ENCODE measurements around the gene CTAGE8. TPM values are rescaled to one million over a fixed set of nuclear protein-coding genes. Genes with fewer than 3 reads are reported as not detected.
"Not testable (repeated sequence)": the region's sequence is repeated elsewhere in the genome, so short reads cannot be mapped to it uniquely, and the experiment has no call there.

Gene CTAGE8
- total RNA-seq, 2 donors from 2014 or later = 2.5 to 6.4 TPM

DNA sequence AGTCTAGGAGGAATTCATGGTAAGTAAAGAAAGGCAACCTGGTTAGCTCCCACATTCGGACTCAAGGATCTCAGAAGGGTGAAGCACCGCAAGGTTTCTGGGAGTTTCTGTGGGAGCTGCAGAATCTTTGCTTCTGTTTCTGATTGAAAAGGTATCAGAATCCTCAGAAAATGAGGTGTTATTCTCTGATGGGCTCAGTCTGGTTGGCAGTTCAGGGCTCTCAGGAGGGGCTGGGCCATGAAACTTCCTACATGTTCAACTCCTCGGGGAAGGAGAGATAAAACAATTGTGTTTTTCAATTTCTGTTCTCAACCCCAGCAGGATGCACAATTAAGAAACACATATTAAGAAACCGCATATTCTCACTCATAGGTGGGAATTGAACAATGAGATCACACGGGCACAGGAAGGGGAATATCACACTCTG, 13.6 kb downstream of the CTAGE8 start:
- Histone ChIP-seq H3K4me1 (no peaks in the 10 kb centered on the region), H3K4me3 (no peak overlapping the region), H3K27me3 (no peaks in the 10 kb centered on the region), H3K36me3 (no peaks in the 10 kb centered on the region), H3K27ac (no peak overlapping the region), H3K9ac (ENCODE audit: low read depth in 2 of 2, low read length in 2 of 2) (no peak overlapping the region), H3K9me3 (no peaks in the 10 kb centered on the region)
- intact Hi-C loops (cut with DNase I) = no loop called here
- TF ChIP-seq, protein P1, sequence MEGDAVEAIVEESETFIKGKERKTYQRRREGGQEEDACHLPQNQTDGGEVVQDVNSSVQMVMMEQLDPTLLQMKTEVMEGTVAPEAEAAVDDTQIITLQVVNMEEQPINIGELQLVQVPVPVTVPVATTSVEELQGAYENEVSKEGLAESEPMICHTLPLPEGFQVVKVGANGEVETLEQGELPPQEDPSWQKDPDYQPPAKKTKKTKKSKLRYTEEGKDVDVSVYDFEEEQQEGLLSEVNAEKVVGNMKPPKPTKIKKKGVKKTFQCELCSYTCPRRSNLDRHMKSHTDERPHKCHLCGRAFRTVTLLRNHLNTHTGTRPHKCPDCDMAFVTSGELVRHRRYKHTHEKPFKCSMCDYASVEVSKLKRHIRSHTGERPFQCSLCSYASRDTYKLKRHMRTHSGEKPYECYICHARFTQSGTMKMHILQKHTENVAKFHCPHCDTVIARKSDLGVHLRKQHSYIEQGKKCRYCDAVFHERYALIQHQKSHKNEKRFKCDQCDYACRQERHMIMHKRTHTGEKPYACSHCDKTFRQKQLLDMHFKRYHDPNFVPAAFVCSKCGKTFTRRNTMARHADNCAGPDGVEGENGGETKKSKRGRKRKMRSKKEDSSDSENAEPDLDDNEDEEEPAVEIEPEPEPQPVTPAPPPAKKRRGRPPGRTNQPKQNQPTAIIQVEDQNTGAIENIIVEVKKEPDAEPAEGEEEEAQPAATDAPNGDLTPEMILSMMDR (IDR thresholded peaks at IDR 0.05) = no peak
- DNase-seq = no peak

DNA sequence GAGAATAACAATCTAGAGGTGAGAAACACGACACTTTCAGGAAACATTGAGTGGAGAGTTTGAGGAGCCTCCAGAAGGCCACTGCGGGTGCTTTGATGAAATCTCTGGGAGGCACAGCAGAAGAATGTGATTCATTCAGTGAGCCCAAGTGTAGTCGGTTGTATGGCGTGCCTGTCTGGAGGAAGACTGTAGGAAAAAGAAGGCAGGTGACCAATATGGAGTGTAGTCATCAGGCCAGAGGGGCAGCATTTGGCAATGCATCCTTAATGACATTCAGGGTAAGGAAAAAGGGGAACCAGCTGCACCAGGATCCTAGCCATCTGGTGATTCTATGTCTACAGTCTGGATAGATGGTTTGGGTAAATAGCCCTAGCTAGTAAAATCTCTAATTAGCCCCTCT, 16.8 kb downstream of the CTAGE8 start:
- H3K4me3 ChIP-seq; intact Hi-C loops (cut with DNase I): not testable (repeated sequence)

DNA sequence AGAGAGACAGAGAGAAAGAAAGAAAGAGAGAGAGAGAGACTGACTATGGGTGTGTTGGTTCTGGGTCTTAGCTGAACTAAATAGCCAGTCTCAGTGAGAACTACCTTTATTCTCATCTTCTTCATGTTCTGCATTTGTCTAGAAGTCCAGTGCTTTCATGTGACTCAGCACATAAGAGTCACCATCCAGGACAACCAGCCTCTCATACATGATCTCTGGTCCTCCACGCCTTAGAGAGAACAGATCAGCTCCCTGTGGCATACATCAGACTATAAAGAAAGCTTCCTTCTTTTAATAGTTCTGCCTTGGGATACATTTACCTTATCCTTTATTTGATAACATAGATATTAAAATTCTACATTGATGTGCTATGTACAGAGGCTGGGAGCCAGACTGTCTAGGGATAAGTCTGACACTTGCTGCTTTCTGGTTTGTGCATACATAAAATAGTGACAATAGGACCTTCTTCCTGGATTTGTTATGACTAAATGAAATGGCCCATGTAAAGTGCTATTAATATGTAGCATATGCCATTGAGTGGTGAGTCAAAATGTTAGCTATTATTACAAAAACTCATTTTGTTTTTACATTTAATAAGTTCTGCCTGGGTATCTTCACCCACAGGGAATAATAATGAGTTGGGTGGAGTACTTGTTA, 21.3 kb downstream of the CTAGE8 start:
- H3K9me3 ChIP-seq; H3K4me1 ChIP-seq; H3K27me3 ChIP-seq; intact Hi-C loops (cut with DNase I); DNase-seq; H3K4me3 ChIP-seq; H3K36me3 ChIP-seq; H3K9ac ChIP-seq (ENCODE audit: low read depth in 2 of 2, low read length in 2 of 2); H3K27ac ChIP-seq: not testable (repeated sequence)

More for the DNA sequence above, 16.8 kb downstream of the CTAGE8 start:
- H3K9me3 ChIP-seq; H3K4me1 ChIP-seq; H3K27ac ChIP-seq; H3K27me3 ChIP-seq; DNase-seq; H3K9ac ChIP-seq (ENCODE audit: low read depth in 2 of 2, low read length in 2 of 2); H3K36me3 ChIP-seq: not testable (repeated sequence)

DNA sequence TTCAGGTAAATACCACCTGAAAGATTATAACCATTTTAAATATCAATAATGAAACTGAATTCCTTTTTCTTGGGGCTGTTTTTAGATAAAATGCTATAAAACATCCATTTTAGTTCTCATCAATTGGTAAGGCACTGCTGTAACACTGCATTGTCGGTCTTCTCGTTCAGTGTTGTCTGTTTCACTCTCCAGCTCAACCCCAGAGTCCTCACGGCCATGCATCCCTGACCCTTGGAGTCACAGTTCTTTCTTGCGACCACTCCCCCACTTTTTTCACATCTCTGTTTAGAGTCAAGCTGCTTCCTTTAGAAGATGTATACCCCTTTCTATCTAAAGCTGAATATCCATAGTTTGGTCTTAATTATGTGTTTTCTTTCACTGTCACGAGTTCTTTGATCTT, 22.1 kb downstream of the CTAGE8 start:
- H3K27me3 ChIP-seq; intact Hi-C loops (cut with DNase I); H3K4me1 ChIP-seq; H3K4me3 ChIP-seq; H3K27ac ChIP-seq; H3K36me3 ChIP-seq; DNase-seq; H3K9me3 ChIP-seq; H3K9ac ChIP-seq (ENCODE audit: low read depth in 2 of 2, low read length in 2 of 2): not testable (repeated sequence)

DNA sequence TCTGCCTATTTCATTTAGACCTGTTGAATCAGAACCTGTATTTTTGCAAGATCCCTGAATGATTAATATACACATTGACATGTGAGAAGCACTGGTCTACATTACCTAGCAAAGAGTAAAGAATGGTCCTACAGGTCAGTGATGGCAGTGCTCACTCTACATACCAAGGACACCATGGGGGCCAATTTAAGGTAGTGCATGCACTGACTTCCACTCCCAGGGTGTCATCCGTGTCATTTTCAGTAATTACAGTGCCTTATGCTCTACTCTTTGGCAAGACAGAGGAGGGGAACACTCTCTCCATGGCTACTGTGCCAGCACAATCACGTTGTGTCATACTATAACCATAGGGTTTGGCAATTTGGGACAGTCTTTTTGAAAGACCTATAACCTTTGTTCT, 23.7 kb downstream of the CTAGE8 start:
- H3K4me1 ChIP-seq; intact Hi-C loops (cut with DNase I); H3K9me3 ChIP-seq; H3K36me3 ChIP-seq; H3K9ac ChIP-seq (ENCODE audit: low read depth in 2 of 2, low read length in 2 of 2); DNase-seq; H3K4me3 ChIP-seq; H3K27ac ChIP-seq; H3K27me3 ChIP-seq: not testable (repeated sequence)

DNA sequence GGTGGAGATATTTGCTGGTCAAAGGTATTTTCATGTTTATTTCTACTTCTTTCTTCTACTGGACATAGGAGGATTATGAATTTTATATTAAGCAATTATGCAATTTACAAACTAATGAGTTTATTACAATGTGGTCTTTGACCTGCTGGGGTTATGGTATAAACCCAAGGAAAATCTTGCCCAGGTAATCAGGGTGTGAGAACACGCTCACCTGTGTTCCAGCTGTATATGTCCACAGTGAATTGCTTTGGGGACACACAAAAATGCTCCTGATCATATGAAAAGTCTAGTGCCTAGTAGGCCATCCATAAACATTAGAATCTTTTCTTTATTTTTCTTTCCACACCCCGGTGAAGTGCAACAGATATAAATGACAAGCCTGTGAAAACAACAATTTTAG, 29.7 kb downstream of the CTAGE8 start, which contains the start of gene OR2A42:
OR2A42 (minus strand) TSS at position 241 of the 400 bp plus-strand sequence. CDS start 6,762 bp downstream, outside the sequence.
- H3K4me1 ChIP-seq; H3K9me3 ChIP-seq; H3K27me3 ChIP-seq; intact Hi-C loops (cut with DNase I); DNase-seq; H3K27ac ChIP-seq; H3K36me3 ChIP-seq; H3K9ac ChIP-seq (ENCODE audit: low read depth in 2 of 2, low read length in 2 of 2); H3K4me3 ChIP-seq: not testable (repeated sequence)

DNA sequence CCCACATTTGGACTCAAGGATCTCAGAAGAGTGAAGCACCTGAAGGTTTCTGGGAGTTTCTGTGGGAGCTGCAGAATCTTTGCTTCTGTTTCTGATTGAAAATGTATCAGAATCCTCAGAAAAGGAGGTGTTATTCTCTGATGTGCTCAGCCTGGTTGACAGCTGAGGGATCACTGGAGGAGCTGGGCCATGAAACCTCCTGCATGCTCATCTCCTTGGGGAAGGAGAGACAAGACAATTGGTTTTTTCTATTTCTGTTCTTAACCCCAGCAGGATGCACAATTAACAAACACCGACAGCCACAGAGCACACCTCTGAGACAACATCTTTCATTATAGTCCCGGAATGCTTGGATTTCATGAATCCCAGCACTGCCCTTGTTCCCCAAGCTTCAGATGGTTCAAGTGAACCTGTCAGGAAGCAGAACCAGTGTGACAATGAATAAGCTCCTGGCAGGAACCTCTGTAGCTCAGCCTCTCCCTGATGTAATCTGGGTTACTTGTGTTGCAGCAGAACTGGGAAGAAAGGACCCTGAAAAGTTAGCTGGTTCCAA, 30.5 kb downstream of the CTAGE8 start:
- H3K9ac ChIP-seq (ENCODE audit: low read depth in 2 of 2, low read length in 2 of 2); intact Hi-C loops (cut with DNase I); H3K27me3 ChIP-seq; H3K36me3 ChIP-seq; DNase-seq; H3K9me3 ChIP-seq; H3K4me3 ChIP-seq; H3K27ac ChIP-seq; H3K4me1 ChIP-seq: not testable (repeated sequence)

DNA sequence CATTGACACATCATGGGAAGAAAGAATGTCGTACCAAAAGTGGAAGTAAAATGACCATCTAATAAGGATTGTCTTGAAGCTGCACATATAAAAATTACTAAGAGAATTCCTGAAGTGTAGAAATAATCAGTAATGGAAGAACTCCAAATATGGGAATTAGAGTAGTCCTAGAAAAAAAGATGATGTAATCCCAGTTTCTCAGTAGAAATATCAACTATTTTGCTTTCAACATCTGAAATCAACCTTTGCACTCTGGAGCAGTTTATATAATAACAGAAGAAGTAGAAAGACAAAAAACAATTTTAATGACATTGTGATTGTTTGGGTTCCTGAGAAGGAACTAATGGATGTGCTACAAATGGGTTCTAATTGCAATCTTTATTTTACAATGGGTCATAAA, 36.0 kb downstream of the CTAGE8 start:
- H3K27ac ChIP-seq; H3K4me1 ChIP-seq; H3K27me3 ChIP-seq; intact Hi-C loops (cut with DNase I); H3K9me3 ChIP-seq; DNase-seq; H3K4me3 ChIP-seq; H3K9ac ChIP-seq (ENCODE audit: low read depth in 2 of 2, low read length in 2 of 2); H3K36me3 ChIP-seq: not testable (repeated sequence)

DNA sequence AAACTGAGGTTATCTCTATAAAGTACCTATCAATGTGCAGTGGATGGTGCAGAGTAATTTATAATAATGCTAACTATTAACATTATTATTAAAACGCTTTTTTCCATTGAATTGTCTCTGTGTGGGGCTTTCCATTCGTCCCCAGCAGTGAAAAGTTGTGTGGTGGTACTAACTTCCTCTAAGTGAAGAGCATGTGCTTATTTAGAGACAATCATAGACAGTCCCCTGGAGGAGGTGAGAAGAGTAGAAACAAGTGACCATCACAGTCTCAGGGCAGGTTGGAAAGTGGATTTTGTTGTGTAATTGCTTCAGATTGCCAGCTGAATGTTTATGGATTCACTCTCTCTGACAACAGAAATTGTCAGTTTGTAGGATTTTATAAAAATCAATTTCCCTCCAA, 38.1 kb downstream of the CTAGE8 start:
- H3K27me3 ChIP-seq; H3K9me3 ChIP-seq; H3K27ac ChIP-seq; H3K9ac ChIP-seq (ENCODE audit: low read depth in 2 of 2, low read length in 2 of 2); intact Hi-C loops (cut with DNase I); DNase-seq; H3K4me1 ChIP-seq; H3K4me3 ChIP-seq; H3K36me3 ChIP-seq: not testable (repeated sequence)

DNA sequence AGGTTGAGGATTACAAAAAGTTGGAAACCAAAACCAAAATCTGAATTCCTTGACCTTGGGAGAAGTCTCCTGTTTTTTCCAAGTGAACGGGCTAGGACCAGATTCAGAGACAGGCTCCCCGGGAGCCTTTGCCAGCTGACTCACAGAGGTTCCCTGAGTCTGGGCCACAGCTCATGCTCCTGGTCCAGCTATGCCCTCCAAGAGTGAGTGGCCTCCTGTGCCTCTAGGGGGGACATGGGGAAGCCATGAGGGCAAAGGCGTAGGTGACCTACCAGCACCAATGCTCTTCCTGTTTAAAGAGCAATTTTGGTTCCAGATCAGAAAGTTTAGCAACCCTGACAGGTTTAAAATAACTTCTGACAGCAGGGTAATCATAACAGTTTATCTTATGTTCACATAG, 40.3 kb downstream of the CTAGE8 start:
- H3K4me1 ChIP-seq; H3K27ac ChIP-seq; H3K9me3 ChIP-seq; intact Hi-C loops (cut with DNase I); H3K36me3 ChIP-seq; H3K4me3 ChIP-seq; H3K27me3 ChIP-seq; H3K9ac ChIP-seq (ENCODE audit: low read depth in 2 of 2, low read length in 2 of 2); DNase-seq: not testable (repeated sequence)

DNA sequence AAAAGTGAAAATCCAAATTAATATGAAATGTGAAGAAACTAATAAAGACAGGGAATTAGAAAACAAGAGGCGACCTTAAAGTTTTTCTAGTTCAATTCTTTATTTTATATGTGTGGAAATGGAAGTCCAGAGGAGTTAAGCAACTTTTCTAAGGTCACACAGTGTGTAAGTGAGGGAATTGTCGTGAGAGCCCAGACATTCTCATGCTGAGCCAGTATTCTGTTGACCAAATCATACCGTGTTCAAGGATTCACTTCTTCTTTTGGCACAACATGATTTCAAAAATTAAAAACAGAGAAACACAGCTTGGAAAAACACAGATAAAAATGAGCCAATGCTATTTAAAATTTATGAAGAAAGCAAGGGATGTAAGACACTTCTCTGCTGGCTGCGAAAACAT, 42.2 kb downstream of the CTAGE8 start:
- intact Hi-C loops (cut with DNase I); H3K36me3 ChIP-seq; DNase-seq; H3K9ac ChIP-seq (ENCODE audit: low read depth in 2 of 2, low read length in 2 of 2); H3K27ac ChIP-seq; H3K4me3 ChIP-seq; H3K27me3 ChIP-seq; H3K9me3 ChIP-seq; H3K4me1 ChIP-seq: not testable (repeated sequence)

DNA sequence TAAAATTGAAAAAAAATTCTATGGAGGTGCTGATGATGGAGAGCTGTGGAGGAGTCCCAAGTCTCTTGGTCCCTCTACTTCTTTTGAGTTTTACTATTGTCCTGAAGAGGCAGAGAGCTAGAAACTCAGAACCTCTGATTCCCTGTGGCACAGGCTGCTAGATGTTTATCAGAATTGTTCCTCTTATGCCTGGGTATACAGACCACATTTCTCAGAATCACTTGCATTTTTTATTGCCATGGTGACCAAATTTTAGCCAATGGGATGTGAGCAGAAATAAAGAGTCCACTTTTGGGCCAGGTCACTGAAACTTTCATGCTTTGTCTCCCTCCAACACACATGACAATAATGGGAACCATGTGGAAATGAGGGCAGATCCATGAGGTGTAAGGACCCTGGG, 45.4 kb downstream of the CTAGE8 start:
- H3K4me3 ChIP-seq; H3K27me3 ChIP-seq; H3K36me3 ChIP-seq; H3K4me1 ChIP-seq; H3K27ac ChIP-seq; H3K9ac ChIP-seq (ENCODE audit: low read depth in 2 of 2, low read length in 2 of 2); H3K9me3 ChIP-seq; DNase-seq; intact Hi-C loops (cut with DNase I): not testable (repeated sequence)

DNA sequence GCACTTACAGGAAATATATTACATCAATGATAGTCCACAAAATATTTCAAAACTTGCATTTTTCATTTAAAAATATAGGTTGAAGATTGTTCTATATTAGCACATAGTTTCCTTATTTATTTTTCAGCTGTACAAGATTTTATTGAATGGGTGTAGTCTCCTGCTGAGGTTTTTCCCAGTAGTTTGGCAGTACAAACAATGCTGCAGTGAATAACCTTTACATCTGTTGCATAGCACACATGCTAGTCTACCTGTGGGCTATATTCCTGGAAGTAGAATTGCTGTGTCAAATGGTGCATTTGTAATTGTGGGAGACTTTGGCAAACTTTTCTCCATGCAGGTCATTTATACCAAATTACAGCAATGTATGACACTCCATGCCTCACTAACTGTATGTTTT, 48.6 kb downstream of the CTAGE8 start:
- H3K27ac ChIP-seq; H3K36me3 ChIP-seq; H3K9me3 ChIP-seq; intact Hi-C loops (cut with DNase I); H3K9ac ChIP-seq (ENCODE audit: low read depth in 2 of 2, low read length in 2 of 2); H3K4me3 ChIP-seq; H3K27me3 ChIP-seq; DNase-seq; H3K4me1 ChIP-seq: not testable (repeated sequence)
